ENCODE data around the gene CERS6. TPM values are rescaled to one million over a fixed set of nuclear protein-coding genes. Genes with fewer than 3 reads are reported as not detected.

CERS6 gene
- total RNA-seq, 1 donor from 2014 or later: 66.5 TPM

GRCh38 chr2:168565112-168565511, 109.0 kb downstream of the CERS6 start:
- TF ChIP-seq CTCF (IDR thresholded peaks at IDR 0.05; ENCODE audit: unreplicated experiment): no peak
- Mint-ChIP-seq H3K27ac (peak overlapping the region; percentile 41), H3K36me3 (peaks cover 29% of the 10 kb centered on the region), H3K27me3 (ENCODE audit: low read depth) (no peaks in the 10 kb centered on the region), H3K9me3 (peaks cover under 1% of the 10 kb centered on the region), H3K4me1 (peaks cover 42% of the 10 kb centered on the region), H3K4me3 (no peak overlapping the region)
- DNase-seq (ENCODE audit: low spot score in 2 of 2, unreplicated experiment in 2 of 2): no peak

GRCh38 chr2:168565512-168565911, 109.4 kb downstream of the CERS6 start:
- no peak for TF ChIP-seq CTCF (IDR thresholded peaks at IDR 0.05; ENCODE audit: unreplicated experiment)
- Mint-ChIP-seq H3K9me3 (no peaks in the 10 kb centered on the region), H3K36me3 (peaks cover 29% of the 10 kb centered on the region), H3K4me1 (peaks cover 42% of the 10 kb centered on the region), H3K4me3 (no peak overlapping the region), H3K27me3 (ENCODE audit: low read depth) (no peaks in the 10 kb centered on the region), H3K27ac (no peak overlapping the region)
- no peak for DNase-seq (ENCODE audit: low spot score in 2 of 2, unreplicated experiment in 2 of 2)

GRCh38 chr2:168566974-168567665, 111.0 kb downstream of the CERS6 start:
- no peaks in the 10 kb centered on the region for H3K9me3 Mint-ChIP-seq
- H3K36me3 Mint-ChIP-seq: peaks cover 23% of the 10 kb centered on the region
- no peak overlapping the region for H3K27ac Mint-ChIP-seq
- H3K4me3 Mint-ChIP-seq: no peak overlapping the region
- H3K27me3 Mint-ChIP-seq (ENCODE audit: low read depth): no peaks in the 10 kb centered on the region
- no peak for TF ChIP-seq CTCF (IDR thresholded peaks at IDR 0.05; ENCODE audit: unreplicated experiment)
- DNase-seq (ENCODE audit: low spot score in 2 of 2, unreplicated experiment in 2 of 2): no peak
- peaks cover 38% of the 10 kb centered on the region for H3K4me1 Mint-ChIP-seq

- Mint-ChIP-seq H3K27me3 (ENCODE audit: low read depth) (no peaks in the 10 kb centered on the region), H3K4me3 (no peak overlapping the region), H3K9me3 (no peaks in the 10 kb centered on the region), H3K4me1 (peaks cover 32% of the 10 kb centered on the region), H3K27ac (peak overlapping the region; percentile 45), H3K36me3 (peaks cover 23% of the 10 kb centered on the region)
- DNase-seq (ENCODE audit: low spot score in 2 of 2, unreplicated experiment in 2 of 2): no peak
- no peak for TF ChIP-seq CTCF (IDR thresholded peaks at IDR 0.05; ENCODE audit: unreplicated experiment)
Observed at GRCh38 chr2:168567836-168568235, 111.8 kb downstream of the CERS6 start.

- Mint-ChIP-seq H3K9me3 (no peaks in the 10 kb centered on the region), H3K4me1 (peaks cover 28% of the 10 kb centered on the region), H3K4me3 (no peak overlapping the region), H3K27ac (no peak overlapping the region), H3K36me3 (peaks cover 18% of the 10 kb centered on the region), H3K27me3 (ENCODE audit: low read depth) (no peaks in the 10 kb centered on the region)
- DNase-seq (ENCODE audit: low spot score in 2 of 2, unreplicated experiment in 2 of 2): no peak
- TF ChIP-seq CTCF (IDR thresholded peaks at IDR 0.05; ENCODE audit: unreplicated experiment): no peak
Observed at GRCh38 chr2:168568476-168569267, 112.6 kb downstream of the CERS6 start.
